Activated CD8-positive, alpha-beta memory T cell treated with anti-CD3 and anti-CD28 coated beads for 24 hours (primary cell): ENCODE measurements around the gene ZNF614.
"Not testable (repeated sequence)": the region's sequence is repeated elsewhere in the genome, so short reads cannot be mapped to it uniquely, and the experiment has no call there.

ENCODE experiments used
- DNase-seq: peaks from one replicate; pipeline ENCODE4 v3.0.0-alpha.2; 2020

Gene ZNF614

DNA sequence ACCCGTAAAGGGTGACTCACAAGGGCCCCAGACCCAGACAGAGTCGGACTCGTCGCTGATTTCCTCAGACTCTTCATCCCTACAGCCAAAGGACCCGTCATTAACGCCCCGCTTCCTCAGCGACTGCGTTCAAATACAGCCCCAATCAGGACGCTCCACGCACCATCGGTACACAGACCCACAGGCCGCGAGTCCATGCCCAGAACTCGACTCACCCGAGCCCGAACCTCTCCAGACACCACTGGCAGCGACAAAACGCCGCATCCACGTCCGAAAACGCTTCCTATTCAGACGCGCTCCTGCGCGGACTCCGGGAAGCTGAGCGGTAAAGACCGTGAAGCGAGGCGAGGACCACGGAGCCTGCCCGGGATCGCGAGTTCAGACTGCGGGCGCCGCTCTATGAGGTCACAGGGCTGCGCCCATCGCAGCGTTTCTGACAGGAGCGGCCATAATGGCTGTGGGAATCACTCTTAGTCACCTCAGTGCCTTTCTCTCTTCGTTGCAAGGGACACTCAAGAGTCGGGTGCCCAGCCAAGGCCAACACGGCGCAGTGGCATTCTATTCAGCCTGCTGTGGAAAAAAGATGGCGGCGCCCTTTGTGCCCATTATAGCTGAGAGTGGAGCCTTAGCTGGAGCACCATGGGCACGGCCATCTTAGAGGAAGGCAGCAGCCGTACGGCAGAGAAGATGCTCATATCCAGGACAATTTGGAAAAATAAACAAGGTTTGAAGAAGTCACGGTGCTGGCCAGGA lies at the start of gene ZNF614:
Gene ZNF614, minus strand, starts transcription at position 353 of the 753 bp plus-strand sequence. CDS start 2,634 bp downstream, outside the sequence.
- peak; percentile 95 for DNase-seq

DNA sequence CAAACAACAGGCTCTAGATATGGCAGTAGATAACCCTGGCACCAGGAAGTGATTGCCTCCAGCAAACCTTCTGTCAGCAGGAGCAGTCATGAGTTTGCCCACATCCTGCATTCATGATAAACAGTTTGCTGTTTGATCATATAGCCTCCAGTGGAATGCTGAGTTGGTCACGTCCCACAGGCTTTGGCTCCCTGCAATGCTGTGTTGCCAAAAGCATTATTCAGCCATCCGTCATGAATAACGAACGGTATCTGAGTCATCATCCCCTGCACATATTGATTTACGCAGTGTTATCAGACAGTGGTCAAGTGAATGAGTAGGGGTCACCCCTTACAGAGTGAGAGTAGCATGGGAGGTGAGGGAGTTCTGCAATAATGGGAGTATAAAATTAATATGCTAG lies 42.3 kb upstream of the ZNF614 start:
- no peak for DNase-seq

- DNase-seq: no peak
These were observed 41.5 kb upstream of the ZNF614 start for GRCh38 chr19:52069653-52070052.

GRCh38 chr19:52066258-52066863 lies 38.2 kb upstream of the ZNF614 start:
- no peak for DNase-seq

- no peak for DNase-seq
These were observed 37.2 kb upstream of the ZNF614 start for GRCh38 chr19:52065399-52065798.

- not testable (repeated sequence) for DNase-seq
These were observed 28.3 kb upstream of the ZNF614 start for GRCh38 chr19:52056480-52056879.

GRCh38 chr19:52051736-52052135 lies 23.6 kb upstream of the ZNF614 start:
- DNase-seq: not testable (repeated sequence)

DNA sequence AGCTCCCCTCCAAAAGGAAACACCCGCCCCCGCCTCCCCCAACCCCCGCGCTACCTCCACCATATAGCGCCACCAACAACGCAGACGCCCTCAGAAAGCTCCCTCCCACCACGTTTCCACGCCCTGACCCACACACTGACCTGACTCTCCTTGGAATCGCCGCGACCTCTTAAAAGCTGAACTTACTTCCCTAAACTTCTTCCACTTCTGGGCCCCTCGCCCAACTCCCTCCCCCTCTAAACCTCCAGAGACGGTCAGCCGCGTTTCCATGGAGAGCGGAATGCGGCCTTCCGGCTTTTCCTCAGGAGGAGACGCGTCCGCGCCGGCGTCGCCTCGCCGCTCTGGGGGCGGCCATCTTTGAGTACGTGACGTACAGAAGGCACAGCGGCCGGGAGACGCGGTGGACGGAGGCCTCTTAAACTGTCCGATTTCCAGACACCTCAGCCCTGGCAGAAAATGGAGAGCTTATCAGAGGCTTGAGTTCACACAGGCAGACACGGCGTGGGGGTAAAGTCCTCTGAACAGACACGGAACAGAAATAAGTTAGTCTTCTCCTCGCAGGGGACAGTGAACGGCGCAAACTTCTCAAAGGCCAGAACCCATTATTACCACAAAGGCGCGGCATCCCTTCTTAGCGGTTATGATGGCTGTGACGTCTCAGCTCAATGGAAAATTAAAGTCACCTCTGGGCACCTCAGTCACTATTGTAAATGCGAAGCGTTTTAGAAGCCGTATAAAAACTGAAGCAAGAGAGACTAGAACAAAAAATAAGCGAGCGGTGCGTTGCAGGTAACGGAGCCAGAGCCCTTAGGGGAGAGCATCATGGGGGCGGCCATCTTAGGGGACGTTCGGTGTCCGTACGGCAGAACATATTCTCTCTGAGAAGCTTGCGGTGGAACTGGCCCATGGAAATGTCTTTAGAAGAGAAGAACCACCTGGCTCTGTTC lies 20.6 kb upstream of the ZNF614 start, which contains the start of gene ZNF432:
Gene ZNF432, minus strand, starts transcription at position 284 of the 947 bp plus-strand sequence. CDS start 1,970 bp downstream, outside the sequence.
- DNase-seq: peak; percentile 91

- no peak for DNase-seq
These were observed 11.0 kb upstream of the ZNF614 start for GRCh38 chr19:52039169-52039568.

DNA sequence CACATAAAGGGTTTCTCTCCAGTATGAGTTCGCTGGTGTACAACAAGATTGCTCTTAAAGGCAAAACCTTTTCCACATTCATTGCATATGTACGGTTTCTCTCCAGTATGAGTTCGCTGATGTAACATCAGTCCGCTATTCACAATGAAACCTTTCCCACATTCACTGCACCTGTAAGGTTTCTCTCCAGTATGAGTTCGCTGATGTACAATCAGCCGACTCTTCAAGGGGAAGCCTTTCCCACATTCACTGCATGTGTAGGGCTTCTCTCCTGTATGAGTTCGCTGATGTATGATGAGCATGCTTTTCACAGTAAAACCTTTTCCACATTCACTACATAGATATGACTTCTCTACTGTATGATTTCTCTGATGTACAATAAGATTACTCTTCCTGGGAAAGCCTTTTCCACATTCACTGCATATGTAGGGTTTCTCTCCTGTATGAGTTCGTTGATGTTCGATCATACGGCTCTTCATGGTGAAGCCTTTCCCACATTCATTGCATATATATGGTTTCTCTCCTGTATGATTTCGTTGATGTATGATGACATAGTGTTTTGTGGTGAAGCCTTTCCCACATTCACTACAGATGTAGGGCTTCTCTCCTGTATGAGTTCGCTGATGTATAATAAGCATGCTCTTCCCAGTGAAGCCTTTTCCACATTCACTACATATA lies 6.0 kb upstream of the ZNF614 start:
- DNase-seq: no peak

DNA sequence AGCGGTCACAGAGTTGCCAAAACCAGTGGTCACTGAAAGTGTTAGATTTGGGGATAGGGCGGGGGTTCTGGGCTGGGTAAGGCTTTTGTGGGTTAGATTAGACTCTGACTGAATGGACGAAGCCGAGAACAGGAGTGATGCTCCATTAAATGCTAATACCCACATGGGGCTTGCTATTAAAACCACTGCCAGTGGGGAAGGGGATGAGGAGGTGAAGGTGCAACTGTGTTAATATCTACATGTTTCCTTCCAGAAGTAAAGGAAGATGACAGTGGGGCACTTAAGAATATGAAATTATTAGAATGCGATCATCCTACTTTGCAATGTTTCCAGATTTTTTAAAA lies 573 bp upstream of the ZNF614 start:
- no peak for DNase-seq

GRCh38 chr19:52026255-52026990 lies 1.8 kb downstream of the ZNF614 start:
- DNase-seq: not testable (repeated sequence)

- not testable (repeated sequence) for DNase-seq
These were observed 3.7 kb downstream of the ZNF614 start for GRCh38 chr19:52024478-52024877.

DNA sequence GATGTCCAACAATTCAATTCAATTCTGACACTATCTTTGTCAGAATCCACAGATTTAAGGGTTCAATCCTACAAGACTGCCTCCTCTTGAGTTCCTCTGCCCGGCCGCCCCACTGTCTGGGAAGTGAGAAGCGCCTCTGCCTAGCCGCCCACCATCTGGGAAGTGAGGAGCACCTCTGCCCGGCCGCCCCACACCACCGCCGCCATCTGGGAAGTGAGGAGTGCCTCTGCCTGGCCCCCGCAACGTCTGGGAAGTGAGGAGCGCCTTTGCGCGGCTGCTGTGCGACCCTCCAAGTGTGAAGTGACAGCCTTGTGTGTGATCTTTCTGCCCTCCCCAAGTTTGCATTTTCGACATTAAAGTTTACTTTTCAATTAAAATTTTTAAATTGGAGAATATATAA lies 6.0 kb downstream of the ZNF614 start:
- no peak for DNase-seq

DNA sequence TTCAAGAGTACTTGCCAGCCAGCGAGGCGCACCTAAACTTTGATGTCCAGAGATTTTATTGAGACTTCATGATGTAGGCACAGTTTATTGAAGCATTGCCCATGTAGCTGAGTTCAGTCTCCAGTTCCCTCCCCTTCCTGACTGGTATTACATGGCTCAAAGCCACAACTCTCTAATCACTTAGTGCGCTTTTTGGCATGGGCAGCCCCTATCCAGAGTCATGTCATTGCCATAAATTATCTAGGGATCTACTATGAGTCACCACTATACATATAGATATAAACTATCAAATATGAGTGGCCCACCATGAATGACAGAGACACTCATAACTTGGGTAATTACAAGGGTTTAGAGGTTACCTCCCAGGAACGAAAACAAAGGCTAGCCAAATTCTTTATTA lies 7.7 kb downstream of the ZNF614 start:
- no peak for DNase-seq

DNA sequence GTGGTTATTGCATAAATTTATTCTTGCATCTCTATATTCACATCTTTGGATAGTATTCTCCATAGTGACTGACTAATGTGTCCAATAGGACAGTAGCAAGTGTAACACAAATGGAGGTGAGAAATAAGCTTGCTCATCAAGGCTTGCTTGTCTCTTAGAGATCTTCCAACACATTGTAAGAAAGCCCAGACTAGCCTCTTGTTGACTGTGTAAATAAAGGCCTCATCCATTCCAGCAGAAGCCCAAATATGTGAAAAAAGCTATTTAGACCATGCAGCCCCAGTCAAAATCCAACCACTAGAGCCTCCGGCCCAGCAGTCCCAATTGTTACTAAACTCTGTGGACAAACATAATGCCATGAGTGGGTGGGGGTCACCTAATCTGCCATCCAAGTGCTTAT lies 17.5 kb downstream of the ZNF614 start:
- no peak for DNase-seq

DNA sequence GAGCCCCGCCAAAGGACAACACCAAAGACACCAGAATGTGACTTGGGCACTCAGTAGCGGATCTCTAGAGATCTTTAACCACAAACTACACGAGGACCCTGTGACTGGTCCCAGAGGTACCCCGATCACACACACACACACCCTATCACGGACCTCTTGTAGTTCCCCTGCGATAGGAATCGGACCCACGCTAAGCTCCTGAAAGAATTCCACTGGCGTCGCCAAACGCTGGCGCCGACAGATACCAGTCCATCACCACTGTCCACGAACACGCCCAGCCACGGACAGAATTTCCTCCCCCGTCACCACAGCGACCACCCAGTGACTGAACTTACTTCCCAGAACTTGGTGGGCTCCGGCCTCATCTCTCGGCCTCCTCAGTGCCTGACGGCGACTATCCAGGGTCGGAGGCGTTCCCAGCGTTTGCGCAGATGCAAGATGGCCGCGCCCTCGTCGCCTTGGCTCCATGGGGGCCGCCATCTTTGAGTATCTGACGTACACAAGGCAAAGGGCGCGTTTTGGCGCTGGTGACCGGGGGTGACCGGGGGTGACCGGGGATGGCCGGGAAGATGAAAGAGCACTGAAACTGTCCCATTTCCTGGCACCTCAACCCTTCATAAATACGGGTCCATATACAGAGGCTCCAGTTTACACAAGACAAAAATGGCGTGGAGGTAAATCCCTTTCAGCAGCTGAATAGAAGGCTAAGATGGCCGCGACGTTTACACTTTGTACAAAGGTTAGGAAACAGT lies 20.2 kb downstream of the ZNF614 start, which contains the start of gene ZNF615:
Gene ZNF615, minus strand, starts transcription at position 406 of the 752 bp plus-strand sequence. CDS start 4,500 bp downstream, outside the sequence.
- peak; percentile 98 for DNase-seq

GRCh38 chr19:52007451-52007805 lies 20.8 kb downstream of the ZNF614 start:
- DNase-seq: no peak

DNA sequence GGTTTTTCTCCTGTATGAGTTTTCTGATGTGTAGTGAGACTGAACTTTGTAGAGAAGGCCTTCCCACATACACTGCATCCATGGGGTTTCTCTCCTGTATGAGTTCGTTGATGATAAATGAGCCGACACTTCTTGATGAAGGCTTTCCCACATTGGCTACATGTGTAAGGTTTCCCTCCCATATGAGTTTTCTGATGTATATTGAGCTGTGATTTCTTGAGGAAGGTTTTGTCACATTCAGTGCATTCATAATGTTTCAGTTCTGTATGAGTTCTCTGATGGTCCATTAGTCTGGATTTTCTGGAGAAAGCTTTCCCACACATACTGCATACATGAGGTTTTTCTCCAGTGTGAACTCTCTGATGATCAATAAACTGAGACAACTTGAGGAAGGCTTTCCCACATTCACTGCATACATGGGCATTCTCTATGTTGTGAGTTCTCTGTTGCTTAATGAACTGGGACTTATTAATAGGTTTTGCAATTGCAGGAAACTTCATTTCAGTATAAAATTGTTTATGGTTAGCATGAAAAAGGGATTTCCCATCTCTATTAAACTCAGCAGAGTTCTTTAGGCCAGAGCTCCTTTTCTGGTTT lies 34.0 kb downstream of the ZNF614 start:
- no peak for DNase-seq

DNA sequence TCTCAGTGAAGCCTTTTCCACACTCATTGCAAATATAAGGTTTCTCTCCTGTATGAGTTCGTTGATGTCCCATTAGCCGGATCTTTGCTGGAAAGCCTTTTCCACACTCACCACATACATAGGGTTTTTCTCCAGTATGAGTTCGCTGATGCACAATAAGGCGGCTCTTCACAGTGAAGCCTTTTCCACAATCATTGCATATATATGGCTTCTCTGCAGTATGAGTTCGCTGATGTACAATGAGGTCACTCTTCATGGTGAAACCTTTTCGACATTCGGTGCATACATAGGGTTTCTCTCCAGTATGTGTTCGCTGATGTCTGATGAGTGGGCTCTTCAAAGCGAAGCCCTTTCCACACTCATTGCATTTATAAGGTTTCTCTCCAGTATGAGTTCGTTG lies 34.8 kb downstream of the ZNF614 start:
- DNase-seq: no peak
